Hepatocyte (in vitro differentiated cells): ENCODE data around the gene GPATCH2.

Experiments
- CTCF ChIP-seq: fragments of 200-600 bp; sonication (generic); IDR thresholded peaks from 2 replicates; pipeline ENCODE4 v1.5.1; 2016; ENCODE audit warnings: antibody characterized with exemption, mild to moderate bottlenecking; ENCODE audit not compliant: poor library complexity
- EZH2 ChIP-seq: fragments of 200-600 bp; sonication (generic); IDR thresholded peaks from 2 replicates; pipeline ENCODE4 v1.6.1; 2016; ENCODE audit warnings: antibody characterized with exemption, mild to moderate bottlenecking, borderline replicate concordance

- TF ChIP-seq CTCF (no peak), EZH2 (no peak)
These were observed 148.4 kb downstream of the GPATCH2 start for GRCh38 chr1:217482356-217483102.
